NCI-H2081 treated with DMSO at 0.1 percent for 48 hours (cell line): ENCODE results near the gene P2RX1.

Experiments
- DNase-seq: peaks from one replicate; lab custom pipeline; 2025; lab: John Stamatoyannopoulos, UW

The P2RX1 gene

DNA sequence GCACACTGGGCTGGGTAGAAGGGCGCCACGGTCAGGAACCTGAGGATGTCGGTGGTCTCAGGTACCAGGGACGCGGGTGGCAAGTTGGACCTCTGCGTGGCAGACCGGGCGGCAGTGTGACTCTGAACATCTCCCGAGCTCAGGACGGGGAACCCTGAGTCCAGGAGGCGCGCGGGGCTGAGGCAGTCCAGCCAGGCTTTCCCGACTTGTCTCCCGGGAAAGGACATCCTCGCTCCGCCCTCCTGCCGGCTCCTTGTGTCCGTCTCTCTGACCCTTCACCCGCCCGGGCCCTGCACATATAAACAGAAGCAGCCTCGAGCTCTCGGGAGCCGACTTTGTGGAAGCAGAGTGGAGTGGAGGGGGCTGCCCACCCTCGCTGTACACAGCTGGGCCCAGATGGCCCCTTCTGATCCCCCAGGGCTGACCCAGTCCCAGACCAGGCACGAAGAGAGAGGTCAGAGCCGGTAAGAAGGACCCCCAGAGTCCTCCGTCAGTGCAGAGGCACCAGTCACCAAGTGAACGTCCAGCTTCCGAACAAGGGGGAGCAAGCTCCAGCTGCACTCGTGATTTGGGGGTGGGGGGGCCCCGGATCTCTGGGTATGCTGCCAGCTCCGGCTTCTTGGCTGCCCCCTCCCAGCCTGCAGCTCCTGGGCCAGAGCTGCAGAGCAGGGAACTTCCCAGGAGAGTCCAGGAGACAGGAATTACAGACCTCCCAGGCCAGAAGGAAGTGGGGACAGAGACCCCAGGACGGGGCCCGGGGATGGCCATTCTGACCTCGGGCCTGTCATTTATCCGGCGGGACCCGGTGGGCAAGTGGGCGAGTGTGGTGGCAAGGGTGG lies 8.5 kb upstream of the P2RX1 start:
- no peak for DNase-seq

DNA sequence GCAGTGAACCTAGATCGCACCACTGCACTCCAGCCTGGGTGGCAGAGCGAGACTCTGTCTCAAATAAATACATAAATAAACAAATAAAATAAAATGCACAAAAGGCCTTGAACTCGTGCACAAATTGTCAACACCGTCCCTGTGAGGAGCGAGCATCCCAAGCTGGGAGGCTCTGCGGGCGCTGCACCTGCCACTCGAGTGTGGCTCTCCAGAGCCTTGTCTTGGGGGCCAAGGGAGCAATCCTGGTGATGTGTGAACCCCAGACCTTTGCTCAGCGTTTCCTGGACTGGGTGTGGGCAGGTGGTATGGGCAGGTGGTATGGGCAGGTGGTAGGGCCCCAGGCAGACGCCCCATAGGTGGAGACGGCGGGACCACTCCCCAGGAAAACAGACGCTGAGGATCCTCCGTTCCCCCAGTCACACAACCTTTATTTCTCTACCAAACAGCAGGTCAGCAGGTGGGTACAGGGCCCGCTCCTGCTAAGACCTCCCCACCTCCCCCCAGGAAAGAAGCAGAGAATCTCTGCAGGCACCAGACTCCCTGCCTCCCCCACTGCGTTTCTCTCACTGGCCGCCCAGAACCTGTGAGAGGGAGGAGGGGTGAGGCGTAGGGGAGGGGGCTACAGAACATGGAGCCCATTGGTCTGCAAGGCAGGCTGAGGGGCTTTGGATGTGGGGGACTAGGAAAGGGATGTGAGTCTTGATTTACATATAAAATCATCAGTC lies 7.4 kb upstream of the P2RX1 start:
- no peak for DNase-seq

DNA sequence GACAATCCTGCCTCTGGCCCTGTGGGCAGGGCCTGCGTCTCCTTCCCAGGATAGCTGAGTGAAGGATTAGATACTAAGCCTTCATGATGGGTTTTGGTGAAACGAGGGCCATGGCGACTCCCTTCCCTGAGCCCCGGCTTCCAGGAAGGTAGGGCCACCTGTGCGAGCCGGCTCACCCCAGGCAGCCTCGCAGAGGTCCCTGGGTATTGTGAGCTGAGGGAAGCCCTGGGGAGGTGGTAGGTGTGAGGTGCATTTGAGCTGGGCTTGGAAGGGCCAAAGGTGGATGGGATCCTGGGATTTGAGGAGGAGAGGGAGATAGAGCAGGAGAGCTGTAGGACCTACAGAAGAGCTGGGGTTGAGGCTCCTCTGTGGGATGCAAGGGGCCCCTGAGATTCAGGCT lies 6.5 kb upstream of the P2RX1 start:
- DNase-seq, result no peak

DNA sequence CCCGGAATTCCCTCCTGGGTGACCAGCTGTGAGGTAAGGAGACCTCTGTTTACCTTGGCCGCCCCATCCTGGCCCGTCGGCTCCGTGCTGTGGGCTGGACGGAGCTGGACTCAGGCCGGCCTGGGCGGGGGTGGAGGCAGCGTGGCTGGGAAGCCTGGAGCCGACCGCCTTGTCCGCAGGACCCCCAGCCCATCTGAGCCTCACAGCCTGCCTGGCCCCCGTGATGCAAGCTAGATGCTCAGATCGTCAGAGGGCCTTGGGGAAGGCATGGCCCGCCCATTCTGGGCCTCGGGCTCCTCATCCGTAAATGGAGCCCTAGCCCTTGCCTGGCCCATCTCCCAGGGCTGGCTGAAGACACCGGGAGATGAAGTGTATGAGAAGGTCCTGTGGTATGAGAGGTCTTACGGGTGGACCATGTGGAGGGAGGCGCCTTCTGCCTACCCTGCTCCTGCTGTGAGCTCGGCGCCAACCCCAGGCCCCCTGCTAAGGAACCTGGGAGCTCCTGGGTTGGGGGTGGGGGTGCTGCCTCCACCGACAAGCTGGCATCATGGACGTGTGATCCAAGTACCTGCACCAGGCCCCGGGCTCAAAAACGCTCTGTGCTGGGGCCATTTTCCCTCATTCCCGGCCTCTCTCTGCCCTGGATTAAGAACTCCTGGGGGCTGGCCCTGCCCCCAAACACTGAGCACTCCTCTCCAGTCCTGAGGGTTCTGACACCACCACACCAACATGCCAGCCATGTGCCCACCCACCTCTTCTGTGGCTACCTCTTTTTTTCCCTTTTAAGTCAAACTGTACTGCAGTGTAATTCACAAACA lies 5.4 kb upstream of the P2RX1 start:
- DNase-seq, result no peak

DNA sequence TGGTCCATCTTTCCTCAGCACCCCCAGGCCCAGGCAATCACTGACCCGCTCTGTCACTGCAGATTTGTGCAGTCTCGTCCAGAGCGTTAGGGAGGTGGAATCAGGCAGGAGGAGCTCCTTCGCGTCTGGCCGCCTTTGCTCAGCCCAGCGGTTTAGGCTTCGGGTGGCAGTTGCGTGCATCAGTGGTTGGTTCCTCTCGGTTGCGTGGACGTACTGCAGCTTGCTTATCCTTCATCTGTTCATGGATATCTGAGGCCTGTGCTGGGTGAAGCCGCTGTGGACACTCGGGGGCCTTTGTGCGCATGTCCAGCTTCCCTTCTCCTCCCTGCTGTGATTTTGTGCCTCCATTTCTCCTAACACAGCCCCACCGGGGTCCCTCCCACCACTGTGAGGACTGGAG lies 4.7 kb upstream of the P2RX1 start:
- no peak for DNase-seq

DNA sequence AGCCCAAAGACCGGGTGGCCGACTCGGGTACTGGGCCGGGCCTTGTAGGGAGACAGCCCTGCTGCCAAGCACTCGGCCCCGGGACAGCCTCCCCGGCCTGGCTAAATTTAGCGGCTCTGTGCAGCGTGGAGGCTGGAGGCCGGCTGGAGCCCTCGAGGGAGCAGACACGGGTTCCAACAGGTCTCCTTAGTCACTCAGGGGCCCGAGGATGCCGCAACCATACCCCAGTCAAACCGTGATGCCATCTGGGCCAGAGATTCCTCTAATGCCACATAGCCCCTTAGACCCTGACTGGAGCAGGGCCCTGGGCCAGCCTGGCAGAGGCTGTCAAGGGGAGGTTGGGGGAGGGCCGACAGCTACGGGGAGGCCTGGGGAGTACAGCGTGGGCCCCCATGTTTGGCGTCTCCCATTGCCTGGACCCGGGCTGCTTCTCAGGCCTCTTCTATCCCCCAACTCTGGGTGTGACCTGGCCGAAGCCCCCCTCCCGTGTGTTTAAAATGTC lies 2.9 kb upstream of the P2RX1 start:
- no peak for DNase-seq

DNA sequence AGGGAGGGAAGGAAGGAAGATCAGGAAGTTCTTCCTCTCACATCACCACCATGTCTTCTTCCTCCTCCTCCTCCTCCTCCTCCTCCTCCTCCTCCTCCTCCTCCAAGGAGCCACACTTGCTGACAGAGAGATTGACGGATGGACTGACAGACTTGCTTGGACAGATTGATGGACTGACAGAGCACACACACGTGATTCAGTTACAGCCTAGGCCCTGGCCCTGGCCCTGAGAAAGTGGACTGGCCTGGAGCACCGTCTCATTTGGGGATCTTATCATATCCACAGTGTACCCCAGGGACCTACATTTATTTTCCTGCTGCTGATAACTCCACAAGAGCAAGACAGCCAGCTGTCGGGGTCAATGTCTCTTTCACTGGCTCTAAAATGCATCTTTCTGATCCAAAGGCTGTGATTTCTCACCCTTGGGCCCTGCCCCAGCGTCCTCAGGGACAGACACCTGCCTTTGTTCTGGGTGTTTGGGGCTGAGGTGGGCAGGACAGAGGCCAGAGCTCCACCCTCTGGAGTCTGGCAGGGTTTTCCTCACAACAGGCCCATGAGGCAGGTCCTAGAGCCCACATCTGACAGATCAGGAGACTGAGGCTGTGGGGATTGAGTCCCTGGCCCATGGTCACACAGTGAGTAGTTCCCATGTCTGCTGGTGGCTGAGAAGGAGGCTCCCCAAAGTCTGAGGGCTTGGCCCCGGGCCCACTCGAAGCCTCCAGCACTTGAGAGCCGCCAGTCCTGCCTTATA lies 2.3 kb upstream of the P2RX1 start:
- no peak for DNase-seq

DNA sequence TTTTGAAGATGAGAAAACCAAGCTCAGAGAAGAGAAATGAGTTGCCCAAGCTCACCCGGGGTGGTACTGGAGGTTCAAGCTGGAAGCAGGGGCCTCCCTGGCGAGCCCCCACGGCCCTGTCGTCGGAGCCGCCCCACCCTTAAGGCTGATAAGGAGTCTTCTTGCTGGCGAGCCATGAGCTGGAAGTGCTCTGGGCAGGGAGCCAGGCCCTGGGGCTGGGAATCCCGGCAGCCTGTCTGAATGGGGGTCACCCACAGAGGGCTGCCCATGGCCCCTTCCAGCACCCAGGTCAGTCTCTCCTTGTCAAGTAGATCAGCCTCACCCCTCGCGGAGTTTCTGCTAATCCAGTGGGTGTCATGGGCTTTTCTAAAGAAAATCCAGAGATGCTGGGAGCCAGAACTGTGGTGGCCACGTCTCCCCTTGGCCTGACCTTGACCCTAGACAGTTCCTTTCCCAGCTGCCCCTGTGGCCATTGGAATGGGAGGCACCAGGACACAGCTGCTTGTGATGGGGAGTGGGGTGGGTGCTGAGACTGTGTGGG lies 1.2 kb upstream of the P2RX1 start:
- DNase-seq, result no peak

DNA sequence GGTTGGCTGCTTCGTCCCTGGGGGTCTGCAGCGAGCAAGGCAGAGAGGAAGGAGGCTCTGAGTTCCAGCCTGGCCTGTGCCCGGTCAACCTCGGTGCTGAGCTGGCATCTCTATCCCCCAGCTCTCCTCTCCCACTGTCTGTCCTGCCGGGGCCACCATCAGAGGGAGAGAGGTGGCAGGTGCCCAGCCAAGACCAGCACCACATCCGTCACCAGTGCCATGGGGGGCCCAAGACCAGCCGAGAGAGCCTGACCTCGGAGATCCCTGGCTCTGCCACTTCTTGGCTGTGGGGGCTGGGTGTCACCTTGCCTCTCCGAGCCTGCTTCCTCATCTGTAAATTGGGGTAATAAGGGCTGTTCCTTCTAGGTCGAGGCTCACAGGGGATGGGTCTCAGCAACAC lies 560 bp upstream of the P2RX1 start:
- DNase-seq, result no peak

DNA sequence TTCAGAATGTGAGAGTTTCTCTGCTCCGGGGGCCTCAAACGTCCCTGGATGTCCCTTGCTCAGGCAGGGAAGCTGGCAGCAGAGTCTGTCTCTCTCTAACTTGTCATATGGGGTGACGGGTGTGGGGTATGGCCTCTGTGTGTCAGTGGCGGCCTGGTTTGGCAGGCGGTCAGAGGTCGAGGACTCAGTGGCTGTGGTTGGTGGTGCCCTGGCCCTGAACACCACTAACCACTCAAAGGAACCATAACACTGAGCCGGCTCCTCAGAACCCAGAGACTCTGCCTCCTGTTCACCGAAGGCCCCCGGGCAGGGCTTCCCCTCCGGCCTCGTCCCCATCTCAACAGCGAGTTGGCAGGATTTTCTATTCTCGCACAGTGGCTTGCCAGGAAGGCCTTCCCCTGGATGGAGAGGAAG lies 677 bp downstream of the P2RX1 start:
- DNase-seq, result no peak

DNA sequence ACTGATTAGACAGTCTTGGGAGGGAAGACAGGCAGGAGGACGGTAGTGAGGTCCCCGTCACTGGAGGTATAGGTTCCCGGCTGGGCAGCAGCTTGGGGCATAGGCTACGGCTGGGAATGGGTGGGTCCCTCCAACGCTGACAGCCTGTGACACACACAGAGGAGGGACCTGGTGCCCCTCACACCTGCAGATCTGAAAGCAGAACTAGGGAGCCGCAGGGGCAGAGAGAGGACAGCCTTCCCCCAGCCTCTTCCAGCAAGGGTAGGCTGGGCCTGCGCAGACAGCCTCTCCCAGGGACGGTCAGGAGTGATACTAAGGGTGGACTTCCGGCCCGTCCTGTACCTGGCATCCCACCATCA lies 2.0 kb downstream of the P2RX1 start:
- DNase-seq, result no peak

DNA sequence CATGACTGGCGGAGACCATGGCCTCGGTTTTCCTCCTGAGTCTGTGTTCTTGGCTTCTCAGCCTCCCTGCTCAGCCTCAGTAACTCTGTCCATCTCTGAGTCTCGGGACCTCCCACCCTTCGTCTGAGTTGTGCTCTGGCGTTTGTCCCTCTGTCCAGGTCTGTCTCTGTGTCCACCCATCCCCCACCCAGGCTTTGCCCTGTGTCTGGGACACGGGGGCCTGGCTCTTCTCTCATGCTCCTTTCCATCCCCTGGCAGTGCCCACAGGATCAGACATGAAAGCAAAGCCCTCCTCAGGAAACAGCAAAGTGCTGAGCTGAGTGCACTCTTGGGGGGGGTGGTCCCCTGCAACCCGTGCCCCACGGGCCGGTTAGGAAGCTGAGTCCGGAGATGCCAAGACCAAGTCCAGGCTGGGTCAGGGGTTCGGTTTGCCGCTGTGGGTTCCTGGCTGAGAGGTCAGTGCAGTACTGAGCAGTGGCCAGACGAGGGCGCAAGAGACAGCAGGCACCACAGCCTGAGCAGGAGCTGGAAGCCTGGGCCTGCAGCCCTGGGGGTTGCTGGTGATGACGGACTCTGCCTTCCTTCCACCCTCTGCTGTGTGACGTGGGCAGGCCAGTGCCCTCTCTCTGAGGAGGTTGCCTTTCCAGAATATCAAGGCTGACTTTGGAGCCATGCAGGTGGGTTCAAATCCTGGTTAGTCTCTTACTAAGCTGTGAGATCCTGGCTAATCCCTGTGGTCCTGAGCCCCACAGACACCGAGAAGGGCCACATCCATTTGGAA lies 2.5 kb downstream of the P2RX1 start:
- no peak for DNase-seq

DNA sequence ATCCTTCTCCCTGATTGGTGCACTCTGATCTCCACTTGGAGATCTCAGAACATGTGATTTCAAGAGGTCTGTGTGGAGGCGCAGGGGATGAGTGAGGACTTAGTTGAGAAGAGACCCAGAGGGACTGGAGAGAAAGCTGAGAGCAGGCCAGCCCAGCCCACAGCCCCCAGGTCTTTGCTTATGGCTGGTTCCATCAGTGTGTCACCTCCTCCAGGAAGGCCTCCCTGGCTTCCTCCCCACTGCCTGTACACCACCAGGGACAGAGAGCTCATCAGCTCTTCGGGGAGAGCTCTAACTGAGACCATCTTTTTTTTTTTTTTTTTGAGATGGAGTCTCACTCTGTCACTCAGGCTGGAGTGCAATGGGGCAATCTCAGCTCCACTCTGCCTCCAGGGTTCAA lies 3.4 kb downstream of the P2RX1 start:
- no peak for DNase-seq

DNA sequence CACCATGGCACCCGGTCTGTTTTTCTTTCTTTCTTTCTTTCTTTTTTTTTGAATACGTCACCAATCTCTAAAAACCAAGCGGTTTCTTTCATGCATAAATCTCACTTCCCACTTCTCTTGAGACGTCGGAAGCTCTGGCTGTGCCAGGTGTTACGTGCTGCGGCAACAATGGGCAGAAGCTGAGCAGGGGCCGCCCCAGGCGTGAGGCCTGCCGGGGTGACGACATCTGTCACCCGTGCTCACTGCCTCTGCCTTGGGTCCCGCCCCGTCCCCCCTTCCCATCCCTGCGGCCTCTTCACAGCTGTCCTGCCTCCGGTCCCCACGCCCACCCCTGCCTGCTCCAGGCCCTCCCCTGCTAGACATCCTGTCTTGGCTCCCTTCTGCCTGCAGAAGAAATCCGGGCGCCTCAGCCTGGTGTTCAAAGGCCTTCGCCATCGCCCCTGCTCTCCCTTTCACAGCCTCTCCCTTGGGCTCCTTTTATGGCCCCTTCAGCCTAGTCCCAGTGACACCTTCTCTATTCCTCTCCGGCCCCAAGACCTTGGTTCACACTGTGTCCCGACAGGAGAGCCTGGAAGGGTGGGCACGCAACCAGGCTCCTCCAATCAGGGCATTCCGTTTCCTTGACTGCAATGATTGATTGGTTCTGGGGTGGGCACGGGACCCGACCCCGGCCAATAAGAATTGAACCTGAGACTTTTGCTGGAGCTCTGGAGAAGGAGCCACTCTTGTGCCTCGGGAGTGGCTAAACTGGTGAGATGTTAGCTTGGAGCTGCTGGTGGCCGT lies 4.8 kb downstream of the P2RX1 start:
- no peak for DNase-seq

DNA sequence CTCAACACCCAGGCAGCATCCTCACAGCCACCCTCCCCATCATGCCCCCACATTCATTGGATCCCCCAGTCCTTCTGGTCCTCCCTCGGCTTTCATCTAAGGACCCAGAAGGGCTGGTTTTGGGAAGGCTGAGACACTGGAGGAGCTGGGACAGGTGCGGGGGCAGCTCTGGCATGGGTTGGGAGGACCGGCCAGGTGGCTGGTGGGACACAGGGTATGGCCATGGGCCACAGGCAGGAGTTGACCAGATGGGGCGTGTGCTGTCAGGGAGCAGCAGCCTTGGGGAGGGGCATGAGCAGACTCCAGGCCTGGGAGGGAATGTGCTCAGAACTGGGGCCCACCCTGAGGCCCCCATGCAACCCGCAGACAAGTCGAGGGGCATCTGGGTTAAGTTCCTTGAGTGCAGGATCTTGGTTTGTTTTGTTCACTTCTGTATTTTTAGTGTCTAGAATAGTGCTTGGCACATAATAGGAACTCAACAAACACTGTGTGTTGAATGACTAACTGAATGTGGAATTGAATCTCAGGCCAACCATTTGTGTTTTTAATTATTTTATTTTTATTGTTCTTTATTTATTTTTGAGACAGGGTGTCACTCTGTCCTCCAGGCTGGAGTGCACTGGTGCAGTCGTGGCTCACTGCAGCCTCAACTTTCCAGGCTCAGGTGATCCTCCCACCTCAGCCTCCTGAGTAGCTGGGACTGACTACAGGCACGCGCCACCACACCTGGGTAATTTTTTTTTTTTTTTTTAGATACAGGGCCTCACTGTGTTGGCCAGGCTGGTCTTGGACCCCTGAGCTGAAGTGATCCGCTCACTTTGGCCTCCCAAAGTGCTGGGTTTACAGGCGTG lies 5.6 kb downstream of the P2RX1 start:
- no peak for DNase-seq

DNA sequence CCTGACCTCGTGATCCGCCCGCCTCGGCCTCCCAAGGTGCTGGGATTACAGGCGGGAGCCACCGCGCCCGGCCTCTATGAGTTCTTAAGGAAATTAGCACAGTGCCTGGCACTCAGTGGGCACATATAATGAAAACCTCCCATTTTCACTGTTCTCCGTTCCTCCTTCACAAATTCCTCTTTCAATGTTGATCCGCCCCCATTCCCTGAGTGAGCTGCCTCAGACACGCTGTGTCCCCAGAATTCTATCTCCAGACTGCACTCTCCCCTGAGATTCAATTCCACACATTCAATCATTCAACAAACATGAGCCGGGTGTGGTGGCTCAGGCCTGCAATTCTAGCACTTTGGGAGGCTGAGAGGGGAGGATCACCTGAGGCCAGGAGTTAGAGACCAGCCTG lies 7.0 kb downstream of the P2RX1 start:
- DNase-seq, result no peak

DNA sequence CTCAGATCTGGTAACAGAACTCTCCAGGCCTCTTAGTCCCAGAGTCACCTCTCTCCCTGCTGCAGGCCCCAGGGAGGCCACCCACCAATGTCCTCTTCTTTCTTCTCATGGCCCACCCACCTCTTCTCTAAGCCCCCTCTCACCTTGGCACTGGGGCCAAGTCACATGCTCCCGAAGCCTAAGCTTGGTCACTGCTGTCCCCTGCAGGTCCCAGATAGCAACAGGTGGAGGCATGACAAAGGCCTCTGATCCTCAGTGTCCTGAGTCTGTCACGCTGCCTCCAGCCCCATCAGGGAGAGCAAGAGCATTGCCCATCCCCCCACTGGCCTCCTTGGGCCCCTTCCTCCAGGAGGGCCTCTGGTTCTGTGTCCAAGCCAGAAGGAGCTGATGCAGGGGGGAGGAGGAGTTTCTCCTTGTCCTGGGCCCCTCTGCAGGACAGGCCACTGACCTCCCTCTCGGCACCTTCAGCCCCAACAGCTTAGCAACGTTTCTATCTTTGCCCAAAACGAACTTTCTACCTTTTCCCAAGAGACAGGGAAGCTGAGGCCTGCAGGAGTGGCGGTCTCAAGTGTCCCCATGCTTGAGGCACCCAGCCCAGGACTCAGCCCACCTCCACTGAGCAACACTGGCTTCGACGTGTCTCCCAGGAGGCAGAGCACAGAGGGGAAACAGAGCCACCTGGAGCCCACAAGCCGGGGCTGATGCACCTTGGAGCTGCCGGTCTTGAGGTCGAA lies 8.6 kb downstream of the P2RX1 start:
- DNase-seq, result no peak

DNA sequence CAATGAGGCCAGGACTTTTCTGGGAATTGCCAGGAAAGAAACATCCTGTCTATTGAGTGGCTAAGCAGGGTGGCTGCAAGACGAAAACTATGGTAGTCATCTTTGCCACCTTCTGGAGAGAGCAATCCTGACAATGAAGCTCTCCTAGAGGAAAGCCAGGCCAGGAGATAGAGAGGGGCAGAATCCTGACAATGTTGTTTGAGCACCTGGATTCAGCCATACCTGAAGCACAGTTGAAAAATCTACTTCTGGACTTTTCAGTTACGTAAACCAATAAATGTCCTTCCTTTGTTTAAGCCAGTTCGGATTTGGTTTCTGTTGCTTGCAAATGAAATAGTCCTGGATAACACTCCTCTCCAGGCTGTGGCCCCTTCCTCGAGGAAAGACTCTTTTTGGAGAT lies 9.4 kb downstream of the P2RX1 start:
- DNase-seq, result no peak
